Keratinocyte (primary cell): ENCODE data around the gene GFRAL. TPM values are rescaled to one million over a fixed set of nuclear protein-coding genes. Genes with fewer than 3 reads are reported as not detected.

Source experiments
- DNase-seq: peaks from one replicate; pipeline ENCODE4 v3.0.0-alpha.2; 2011; ENCODE audit warnings: low read depth, missing footprints, low spot score
- FAIRE-seq: peaks from 2 replicates; lab custom pipeline; 2011; peaks lifted over from hg19 to GRCh38; lab: Jason Lieb, UNC
- H2AFZ ChIP-seq: 2 replicates; pipeline ENCODE4 v1.6.0; 2012; ENCODE audit warnings: low read length, control low read depth, inconsistent platforms; ENCODE audit not compliant: control insufficient read depth
- H3K27ac ChIP-seq: 2 replicates; pipeline ENCODE4 v1.5.1; 2011; ENCODE audit warnings: low read length; ENCODE audit not compliant: control insufficient read depth, insufficient read depth
- H3K27me3 ChIP-seq: 3 replicates; pipeline ENCODE4 v1.6.0; 2011; ENCODE audit warnings: low read length; ENCODE audit not compliant: control insufficient read depth, insufficient read depth; ENCODE audit errors: extremely low read depth
- H3K36me3 ChIP-seq, 2 experiments: 2 replicates in 1 of 2; 3 replicates in 1 of 2; pipeline ENCODE4 v1.5.1; 2011; ENCODE audit warnings: low read length in 2 of 2, mild to moderate bottlenecking in 1 of 2; ENCODE audit not compliant: control insufficient read depth in 2 of 2, insufficient read depth in 2 of 2; ENCODE audit errors: extremely low read depth in 1 of 2
- H3K4me1 ChIP-seq: 3 replicates; pipeline ENCODE4 v1.5.1; 2011; ENCODE audit warnings: low read length; ENCODE audit not compliant: control insufficient read depth, insufficient read depth; ENCODE audit errors: extremely low read depth
- H3K4me2 ChIP-seq: 3 replicates; pipeline ENCODE4 v1.6.0; 2011; ENCODE audit warnings: low read depth, low read length; ENCODE audit not compliant: control insufficient read depth, insufficient read depth; ENCODE audit errors: extremely low read depth
- H3K4me3 ChIP-seq, 3 experiments: fragments of 200-600 bp in 1 of 3; sonication (generic) in 1 of 3; 2 replicates in 2 of 3; 3 replicates in 1 of 3; pipeline ENCODE4 v1.5.1; 2011 to 2016; ENCODE audit warnings: low read length in 3 of 3, mild to moderate bottlenecking in 3 of 3, control low read depth in 2 of 3, inconsistent platforms in 1 of 3, low read depth in 1 of 3, mixed read lengths in 1 of 3, mixed run types in 1 of 3, moderate library complexity in 1 of 3; ENCODE audit not compliant: control insufficient read depth in 2 of 3, insufficient read depth in 2 of 3; ENCODE audit errors: extremely low read depth in 1 of 3
- H3K79me2 ChIP-seq: 2 replicates; pipeline ENCODE4 v1.6.0; 2012; ENCODE audit warnings: low read length; ENCODE audit not compliant: control insufficient read depth, insufficient read depth
- H3K9ac ChIP-seq: 3 replicates; pipeline ENCODE4 v1.6.0; 2011; ENCODE audit warnings: low read length; ENCODE audit not compliant: control insufficient read depth, insufficient read depth; ENCODE audit errors: extremely low read depth
- H3K9me1 ChIP-seq: 3 replicates; pipeline ENCODE4 v1.6.0; 2011; ENCODE audit warnings: low read length; ENCODE audit not compliant: control insufficient read depth, insufficient read depth; ENCODE audit errors: extremely low read depth
- H3K9me3 ChIP-seq: 2 replicates; pipeline ENCODE4 v1.5.1; 2012; ENCODE audit warnings: low read depth, low read length; ENCODE audit not compliant: control insufficient read depth
- H4K20me1 ChIP-seq: 3 replicates; pipeline ENCODE4 v1.6.0; 2011; ENCODE audit warnings: low read length; ENCODE audit not compliant: control insufficient read depth, insufficient read depth; ENCODE audit errors: extremely low read depth
- CTCF ChIP-seq, 3 experiments: IDR thresholded peaks in 1 of 3; conservative IDR thresholded peaks in 1 of 3; optimal IDR thresholded peaks in 1 of 3; 2 replicates in 2 of 3; 3 replicates in 1 of 3; pipeline versions ENCODE3 to v1.5.1; 2011; ENCODE audit warnings: low read length in 3 of 3, mild to moderate bottlenecking in 3 of 3, moderate library complexity in 2 of 3, control low read depth in 1 of 3, inconsistent platforms in 1 of 3; ENCODE audit not compliant: insufficient read depth in 2 of 3; ENCODE audit errors: extremely low read depth in 1 of 3
- EZH2 ChIP-seq: IDR thresholded peaks from one replicate; pipeline ENCODE4 v1.6.1; 2012; ENCODE audit warnings: inconsistent platforms, mild to moderate bottlenecking, low read length, moderate library complexity
- dilution Hi-C: fragments of 300-500 bp; cut with MboI; formaldehyde crosslinking; loops from one replicate; pipeline ENCODE4 v1.7.0; 2020; ENCODE audit warnings: low sequenced_read_pairs; ENCODE audit not compliant: extremely low pct_ligation_motif_present
- polyA plus RNA-seq, 5 experiments: library from polyadenylated mRNA; depleted of rRNA in 3 of 5; stranded (reverse) in 3 of 5; stranded (forward) in 1 of 5; unstranded in 1 of 5; fragments of >200 nt; gene quantifications; 1 replicate in 1 of 5; 2 replicates in 3 of 5; 3 replicates in 1 of 5; pipeline versions ENCODE4 v1.2.1 to v1.2.3, GENCODE V29; 2011 to 2012; ENCODE audit warnings: missing spikeins in 2 of 5, low read depth in 1 of 5, low replicate concordance in 1 of 5

GFRAL gene
- polyA plus RNA-seq, 1 donor (not counting 4 experiments of a cell fraction or from before 2014, with no cell fraction given) = not detected

GRCh38 chr6:55405474-55406235 lies 78.4 kb downstream of the GFRAL start:
- no peaks in the 10 kb centered on the region for H3K36me3 ChIP-seq
- H3K9ac ChIP-seq = no peak overlapping the region
- H3K9me1 ChIP-seq = no peaks in the 10 kb centered on the region
- no peak for TF ChIP-seq CTCF (optimal IDR thresholded peaks at IDR 0.05 in 1 of 3, IDR thresholded peaks at IDR 0.05 in 1 of 3, conservative IDR thresholded peaks at IDR 0.05 in 1 of 3; ENCODE audit: extremely low read depth in 1 of 3, insufficient read depth in 2 of 3, low read length in 3 of 3)
- TF ChIP-seq EZH2 = no peak
- no peak for DNase-seq
- no peak overlapping the region for H3K27ac ChIP-seq
- no peak for FAIRE-seq
- H4K20me1 ChIP-seq = no peaks in the 10 kb centered on the region
- no peak overlapping the region for H2AFZ ChIP-seq
- dilution Hi-C loops = no loop called here
- H3K27me3 ChIP-seq = no peaks in the 10 kb centered on the region
- no peaks in the 10 kb centered on the region for H3K79me2 ChIP-seq
- H3K4me2 ChIP-seq = no peak overlapping the region
- no peaks in the 10 kb centered on the region for H3K9me3 ChIP-seq
- no peaks in the 10 kb centered on the region for H3K4me1 ChIP-seq
- no peak overlapping the region for H3K4me3 ChIP-seq

- H3K27me3 ChIP-seq = no peaks in the 10 kb centered on the region
- H3K9me1 ChIP-seq = no peaks in the 10 kb centered on the region
- no peaks in the 10 kb centered on the region for H4K20me1 ChIP-seq
- dilution Hi-C loops = no loop called here
- no peak for FAIRE-seq
- no peak overlapping the region for H3K9ac ChIP-seq
- H3K4me3 ChIP-seq = no peak overlapping the region
- H3K27ac ChIP-seq = no peak overlapping the region
- H3K36me3 ChIP-seq = no peaks in the 10 kb centered on the region
- H3K4me1 ChIP-seq = no peaks in the 10 kb centered on the region
- no peaks in the 10 kb centered on the region for H3K79me2 ChIP-seq
- H3K4me2 ChIP-seq = no peak overlapping the region
- H3K9me3 ChIP-seq = no peaks in the 10 kb centered on the region
- no peak for DNase-seq
- TF ChIP-seq CTCF (optimal IDR thresholded peaks at IDR 0.05 in 1 of 3, IDR thresholded peaks at IDR 0.05 in 1 of 3, conservative IDR thresholded peaks at IDR 0.05 in 1 of 3; ENCODE audit: extremely low read depth in 1 of 3, insufficient read depth in 2 of 3, low read length in 3 of 3) (no peak), EZH2 (no peak)
- no peak overlapping the region for H2AFZ ChIP-seq
These were observed 83.4 kb downstream of the GFRAL start for GRCh38 chr6:55410674-55411073.
